Activated B cell treated with CpG ODN at 0.5 μM for 24 hours (primary cell): ENCODE data around the gene PRKCQ. TPM values are rescaled to one million over a fixed set of nuclear protein-coding genes. Genes with fewer than 3 reads are reported as not detected.
"Not testable (repeated sequence)": the region's sequence is repeated elsewhere in the genome, so short reads cannot be mapped to it uniquely, and the experiment has no call there.

ENCODE experiments used
- ATAC-seq: fragments of 200-7000 bp; cut with Tn5 transposase; one replicate; pipeline ENCODE4 v1.10.0; 2021; ENCODE audit warnings: low read depth, mild to moderate bottlenecking, moderate library complexity
- CTCF ChIA-PET: fragments of 350-600 bp; sonication (Branson Sonifier 250); formaldehyde crosslinking; loops from one replicate; lab custom pipeline; 2021; ENCODE audit warnings: antibody characterized with exemption; lab: Charles Lee
- POLR2A ChIA-PET: fragments of 350-600 bp; sonication (Branson Sonifier 250); formaldehyde crosslinking; loops from one replicate; lab custom pipeline; 2021; ENCODE audit warnings: antibody characterized with exemption; lab: Charles Lee
- DNase-seq: peaks from one replicate; pipeline ENCODE4 v3.0.0; 2022
- H3K27ac Mint-ChIP-seq: one replicate; pipeline ENCODE4 v1.8.0; 2020; ENCODE audit warnings: mixed read lengths
- H3K27me3 Mint-ChIP-seq: one replicate; pipeline ENCODE4 v1.8.0; 2021; ENCODE audit warnings: mixed read lengths
- H3K36me3 Mint-ChIP-seq: one replicate; pipeline ENCODE4 v1.8.0; 2021; ENCODE audit warnings: low read depth, mixed read lengths
- H3K4me1 Mint-ChIP-seq: one replicate; pipeline ENCODE4 v1.8.0; 2021; ENCODE audit warnings: mixed read lengths
- H3K4me3 Mint-ChIP-seq: one replicate; pipeline ENCODE4 v1.8.0; 2020; ENCODE audit warnings: mild to moderate bottlenecking, mixed read lengths
- H3K9me3 Mint-ChIP-seq: one replicate; pipeline ENCODE4 v1.8.0; 2020; ENCODE audit warnings: mixed read lengths
- intact Hi-C: fragments of 100-400 bp; cut with micrococcal nuclease; formaldehyde crosslinking; loops from one replicate; pipeline ENCODE4 v1.15.1; 2024
- total RNA-seq: library from RNA; stranded (reverse); gene quantifications from 2 replicates; pipeline ENCODE4 v1.2.3, GENCODE V29; 2022
- TF ChIP-seq, protein P1 (sequence below): fragments of 200-600 bp; IDR thresholded peaks from one replicate; pipeline ENCODE4 v1.8.0; 2022; ENCODE audit warnings: antibody characterized with exemption, mild to moderate bottlenecking

PRKCQ gene
- total RNA-seq, 1 donor from 2014 or later: 0.11 TPM

DNA sequence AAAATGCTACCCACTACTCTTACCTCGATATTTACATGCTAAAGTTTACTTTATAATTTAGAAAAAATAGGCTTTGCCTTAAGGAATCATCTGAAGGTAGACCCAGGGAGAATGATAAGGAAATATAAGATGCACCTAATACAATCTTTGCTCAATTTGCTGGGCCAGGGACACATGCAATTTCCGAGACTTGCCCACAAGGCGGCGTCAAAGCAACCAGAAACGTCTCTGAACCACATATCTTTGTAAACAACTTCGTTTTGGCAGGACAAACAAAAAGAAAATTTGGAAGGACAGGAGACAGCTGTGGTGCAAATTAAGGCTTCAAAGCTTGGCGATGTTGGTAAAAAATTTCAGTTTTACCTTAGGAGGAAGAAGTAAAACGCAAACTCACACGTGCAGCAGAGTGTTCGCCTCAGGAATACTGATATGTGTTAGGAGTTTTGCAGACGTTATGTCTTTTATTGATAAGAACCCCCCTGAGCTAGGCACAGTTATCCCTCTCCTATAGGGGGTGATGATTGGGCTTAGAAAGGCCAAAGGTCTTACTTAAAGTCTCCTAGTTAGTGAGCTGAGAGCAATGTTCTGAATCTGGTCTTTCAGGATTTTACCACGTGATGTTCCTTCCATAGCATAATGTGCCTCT is 134.3 kb downstream of the PRKCQ start:
- H3K4me3 Mint-ChIP-seq: no peak overlapping the region
- H3K27me3 Mint-ChIP-seq: peaks cover 12% of the 10 kb centered on the region
- peaks cover 2% of the 10 kb centered on the region for H3K4me1 Mint-ChIP-seq
- DNase-seq: no peak
- H3K27ac Mint-ChIP-seq: no peak overlapping the region
- ChIA-PET POLR2A (interaction anchor here (0.7 kb wide), 2 partner anchors 26 to 58 kb away, joined by 3 to 5 read pairs; no protein-coding TSS in a partner anchor), CTCF (interaction anchor here (1.0 kb wide), 1 partner anchor 233 kb away, joined by 3 read pairs; no protein-coding TSS in a partner anchor)
- TF ChIP-seq, protein P1, sequence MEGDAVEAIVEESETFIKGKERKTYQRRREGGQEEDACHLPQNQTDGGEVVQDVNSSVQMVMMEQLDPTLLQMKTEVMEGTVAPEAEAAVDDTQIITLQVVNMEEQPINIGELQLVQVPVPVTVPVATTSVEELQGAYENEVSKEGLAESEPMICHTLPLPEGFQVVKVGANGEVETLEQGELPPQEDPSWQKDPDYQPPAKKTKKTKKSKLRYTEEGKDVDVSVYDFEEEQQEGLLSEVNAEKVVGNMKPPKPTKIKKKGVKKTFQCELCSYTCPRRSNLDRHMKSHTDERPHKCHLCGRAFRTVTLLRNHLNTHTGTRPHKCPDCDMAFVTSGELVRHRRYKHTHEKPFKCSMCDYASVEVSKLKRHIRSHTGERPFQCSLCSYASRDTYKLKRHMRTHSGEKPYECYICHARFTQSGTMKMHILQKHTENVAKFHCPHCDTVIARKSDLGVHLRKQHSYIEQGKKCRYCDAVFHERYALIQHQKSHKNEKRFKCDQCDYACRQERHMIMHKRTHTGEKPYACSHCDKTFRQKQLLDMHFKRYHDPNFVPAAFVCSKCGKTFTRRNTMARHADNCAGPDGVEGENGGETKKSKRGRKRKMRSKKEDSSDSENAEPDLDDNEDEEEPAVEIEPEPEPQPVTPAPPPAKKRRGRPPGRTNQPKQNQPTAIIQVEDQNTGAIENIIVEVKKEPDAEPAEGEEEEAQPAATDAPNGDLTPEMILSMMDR: no peak
- no peaks in the 10 kb centered on the region for H3K36me3 Mint-ChIP-seq
- no peak for ATAC-seq
- intact Hi-C loops: loop anchor here (1.0 to 10.0 kb wide), 2 partner anchors 233 to 969 kb away; partner anchors contain the start of gene SFMBT2
- no peaks in the 10 kb centered on the region for H3K9me3 Mint-ChIP-seq

DNA sequence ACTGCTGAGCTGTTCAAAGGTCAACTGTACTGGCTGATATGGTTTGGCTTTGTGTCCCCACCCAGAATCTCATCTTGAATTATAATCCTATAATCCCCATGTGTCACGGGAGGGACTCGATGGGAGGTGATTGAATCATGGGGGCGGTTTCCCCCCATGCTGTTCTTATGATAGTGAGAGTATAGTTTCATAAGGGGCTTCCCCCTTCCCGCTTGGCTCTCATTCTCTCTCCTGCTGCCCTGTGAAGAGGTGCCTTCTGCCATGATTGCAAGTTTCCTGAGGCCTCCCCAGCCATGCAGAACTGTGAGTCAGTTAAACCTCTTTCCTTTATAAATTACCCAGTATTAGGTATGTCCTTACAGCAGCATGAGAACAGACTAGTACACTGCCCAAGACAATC is 140.2 kb downstream of the PRKCQ start:
- POLR2A ChIA-PET, DNase-seq, H3K27ac Mint-ChIP-seq, ATAC-seq, H3K27me3 Mint-ChIP-seq, CTCF ChIA-PET, H3K4me3 Mint-ChIP-seq, H3K36me3 Mint-ChIP-seq, H3K4me1 Mint-ChIP-seq, H3K9me3 Mint-ChIP-seq: not testable (repeated sequence)
- intact Hi-C loops: loop anchor here (10.0 kb wide), 1 partner anchor 975 kb away; the partner anchor contains the start of gene SFMBT2

DNA sequence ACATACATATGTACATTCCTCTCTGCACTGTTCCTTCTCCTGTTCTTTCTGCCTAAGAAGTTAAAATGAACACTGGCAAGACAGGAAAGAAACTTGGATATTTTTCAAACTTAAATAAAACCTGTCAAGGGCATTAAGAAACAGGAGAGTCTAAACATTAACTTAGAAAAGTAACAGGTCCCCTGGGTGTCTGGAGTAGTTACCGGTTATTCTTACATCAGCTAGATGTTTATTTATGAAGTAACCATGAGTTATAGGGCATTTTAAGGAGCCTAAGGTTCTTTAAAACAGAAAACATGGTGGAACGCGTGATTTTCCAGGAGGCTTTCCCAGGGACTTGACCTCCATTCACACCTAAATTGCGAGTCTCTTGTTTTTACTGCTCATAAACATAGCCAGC is 148.2 kb downstream of the PRKCQ start:
- no peak for DNase-seq
- TF ChIP-seq, protein P1: no peak
- H3K9me3 Mint-ChIP-seq: no peaks in the 10 kb centered on the region
- H3K36me3 Mint-ChIP-seq: no peaks in the 10 kb centered on the region
- peaks cover 6% of the 10 kb centered on the region for H3K27me3 Mint-ChIP-seq
- no peak overlapping the region for H3K4me3 Mint-ChIP-seq
- CTCF ChIA-PET: no interaction called here
- H3K4me1 Mint-ChIP-seq: no peaks in the 10 kb centered on the region
- POLR2A ChIA-PET: interaction anchor here (0.5 kb wide), 1 partner anchor 240 kb away, joined by 3 read pairs; no protein-coding TSS in a partner anchor
- no peak overlapping the region for H3K27ac Mint-ChIP-seq
- intact Hi-C loops: no loop called here
- ATAC-seq: no peak

DNA sequence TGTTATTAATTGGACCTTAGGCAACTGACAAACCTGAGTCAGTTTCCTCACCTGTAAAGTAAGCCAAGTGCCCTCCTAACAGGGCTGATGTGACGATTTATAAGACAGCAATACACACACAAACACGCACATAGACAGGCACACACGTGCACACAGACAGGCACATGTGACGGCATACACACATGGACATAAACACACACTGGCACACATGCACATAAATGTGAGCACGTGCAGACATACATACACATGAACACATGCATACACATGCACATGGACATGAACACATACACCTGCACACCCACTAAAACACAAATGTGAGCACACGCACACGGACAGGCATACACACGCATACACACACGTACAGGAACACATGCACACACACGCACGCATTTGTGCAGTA is 148.9 kb downstream of the PRKCQ start:
- Mint-ChIP-seq H3K27ac (no peak overlapping the region), H3K4me3 (no peak overlapping the region), H3K36me3 (no peaks in the 10 kb centered on the region), H3K27me3 (peaks cover 6% of the 10 kb centered on the region), H3K9me3 (no peaks in the 10 kb centered on the region), H3K4me1 (no peaks in the 10 kb centered on the region)
- no peak for ATAC-seq
- intact Hi-C loops: no loop called here
- ChIA-PET CTCF (no interaction called here), POLR2A (no interaction called here)
- no peak for DNase-seq
- TF ChIP-seq, protein P1: no peak

DNA sequence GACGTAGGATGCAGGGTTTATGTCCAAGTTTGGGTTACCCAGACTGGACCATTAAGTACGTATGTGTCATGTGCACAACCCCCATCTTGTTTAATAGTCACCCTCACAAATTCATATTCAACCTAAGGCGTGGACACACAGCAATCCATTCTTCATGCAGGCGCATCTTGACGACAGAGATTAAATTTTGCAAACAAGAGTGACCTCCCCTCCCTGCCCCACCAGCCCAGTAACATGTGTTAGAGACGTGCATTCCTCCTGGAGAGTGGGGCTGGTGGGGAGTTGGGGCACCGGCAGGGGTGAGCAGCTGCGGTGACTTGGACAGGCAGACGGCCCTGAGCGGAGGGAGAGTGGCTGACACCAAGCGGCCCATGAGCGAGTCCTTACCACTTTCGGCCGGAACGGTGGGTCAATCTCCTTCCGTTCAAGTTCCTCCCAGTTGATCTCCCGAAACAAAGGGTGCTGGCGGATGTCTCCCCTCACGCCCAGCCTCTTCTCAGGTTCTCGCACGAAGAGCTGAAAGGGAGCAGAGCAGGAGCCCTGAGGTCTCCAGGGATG is 149.6 kb downstream of the PRKCQ start:
- no peaks in the 10 kb centered on the region for H3K4me1 Mint-ChIP-seq
- POLR2A ChIA-PET: no interaction called here
- CTCF ChIA-PET: no interaction called here
- H3K27ac Mint-ChIP-seq: no peak overlapping the region
- no peaks in the 10 kb centered on the region for H3K36me3 Mint-ChIP-seq
- TF ChIP-seq, protein P1: no peak
- no peak overlapping the region for H3K4me3 Mint-ChIP-seq
- H3K9me3 Mint-ChIP-seq: no peaks in the 10 kb centered on the region
- H3K27me3 Mint-ChIP-seq: peaks cover 6% of the 10 kb centered on the region
- DNase-seq: no peak
- no peak for ATAC-seq
- intact Hi-C loops: no loop called here
